ENCODE results near the gene UBE2D3.

DNA sequence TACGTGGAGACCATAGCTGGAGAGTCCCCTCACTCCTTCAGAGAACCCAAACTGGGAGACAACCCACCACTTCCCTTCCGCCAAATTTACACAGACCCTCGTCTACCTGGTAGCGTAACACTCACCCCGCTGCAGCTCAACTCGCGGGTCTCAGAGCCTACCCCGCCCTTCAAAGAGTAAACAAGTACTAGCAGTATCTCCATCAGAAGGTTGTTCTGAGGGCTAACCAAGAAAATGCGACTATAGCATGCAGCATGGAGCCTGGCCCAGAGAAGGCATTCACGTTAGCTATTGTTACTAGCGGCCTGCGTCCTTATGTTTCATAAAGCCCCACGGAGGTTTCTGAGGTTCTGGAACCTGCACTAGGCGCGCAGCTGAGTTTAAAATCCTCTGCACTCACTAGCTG is 66.1 kb downstream of the UBE2D3 start:
- TF ChIP-seq EZH2 (IDR thresholded peaks at IDR 0.05; ENCODE audit: insufficient read depth, poor library complexity, severe bottlenecking) (no peak), EZH2phosphoT487 (IDR thresholded peaks at IDR 0.05; ENCODE audit: insufficient read depth, low read depth) (no peak)
